A549 (cell line): ENCODE data around the gene DTX1.

Experiments used
- CTCF ChIP-seq: fragments of >200 bp; sonication (Bioruptor Twin); formaldehyde crosslinking; IDR thresholded peaks from 3 replicates; pipeline ENCODE4 v1.5.1; 2016
- EP300 ChIP-seq, 2 experiments: fragments of >200 bp; sonication (Bioruptor Twin); formaldehyde crosslinking; IDR thresholded peaks; 2 replicates in 1 of 2; 3 replicates in 1 of 2; pipeline ENCODE4 v1.6.1; 2016 to 2017
- HDAC2 ChIP-seq: fragments of 200-600 bp; sonication (generic); IDR thresholded peaks from 2 replicates; pipeline ENCODE4 v1.6.1; 2016
- POLR2A ChIP-seq: IDR thresholded peaks from 2 replicates; pipeline ENCODE4 v1.6.1; 2012; ENCODE audit warnings: mild to moderate bottlenecking, low read length
- USF2 ChIP-seq: fragments of 450-650 bp; IDR thresholded peaks from 2 replicates; pipeline ENCODE4 v1.6.1; 2014; ENCODE audit warnings: antibody characterized with exemption

GRCh38 chr12:113055594-113056380 is 743 bp upstream of the DTX1 start:
- TF ChIP-seq CTCF (no peak), POLR2A (no peak), USF2 (no peak), EP300 (IDR thresholded peaks at IDR 0.05) (no peak), HDAC2 (no peak)
